HG02763 (cell line): Measurements from ENCODE around the gene HEATR5A.
"Not testable (repeated sequence)": the region's sequence is repeated elsewhere in the genome, so short reads cannot be mapped to it uniquely, and the experiment has no call there.

Experiments used
- ATAC-seq: cut with Tn5 transposase; IDR thresholded peaks from one replicate; pipeline ENCODE4 v1.9.1; 2021; ENCODE audit warnings: mild to moderate bottlenecking, moderate library complexity; ENCODE audit not compliant: unreplicated experiment

Gene HEATR5A

GRCh38 chr14:31336646-31337045 lies 83.7 kb downstream of the HEATR5A start:
- ATAC-seq = no peak

- ATAC-seq = not testable (repeated sequence)
These were observed 89.0 kb downstream of the HEATR5A start for GRCh38 chr14:31331395-31331794.

DNA sequence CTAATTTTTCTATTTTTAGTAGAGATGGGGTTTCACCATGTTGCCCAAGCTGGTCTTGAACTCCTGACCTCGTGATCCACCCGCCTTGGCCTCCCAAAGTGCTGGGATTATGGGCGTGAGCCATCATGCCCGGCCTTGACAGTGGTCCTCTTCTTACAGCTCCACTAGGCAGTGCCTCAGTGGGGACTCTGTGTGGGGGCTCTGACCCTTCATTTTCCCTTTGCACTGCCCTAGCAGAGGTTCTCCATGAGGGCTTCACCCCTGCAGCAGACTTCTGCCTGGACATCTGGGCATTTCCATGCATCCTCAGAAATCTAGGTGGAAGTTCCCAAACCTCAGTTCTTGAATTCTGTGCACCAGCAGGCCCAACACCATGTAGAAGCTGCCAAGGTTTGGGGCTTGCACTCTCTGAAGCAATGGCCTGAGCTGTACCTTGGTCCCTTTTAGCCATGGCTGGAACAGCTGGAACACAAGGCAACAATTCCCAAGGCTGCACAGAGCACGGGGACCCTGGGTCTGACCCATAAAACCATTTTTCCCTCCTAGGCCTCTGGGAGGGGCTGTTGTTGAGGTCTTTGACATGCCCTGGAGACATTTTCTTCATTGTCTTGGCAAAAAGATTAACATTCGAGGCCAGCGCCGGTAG lies 90.4 kb downstream of the HEATR5A start:
- not testable (repeated sequence) for ATAC-seq

GRCh38 chr14:31326111-31326510 lies 94.2 kb downstream of the HEATR5A start:
- no peak for ATAC-seq

DNA sequence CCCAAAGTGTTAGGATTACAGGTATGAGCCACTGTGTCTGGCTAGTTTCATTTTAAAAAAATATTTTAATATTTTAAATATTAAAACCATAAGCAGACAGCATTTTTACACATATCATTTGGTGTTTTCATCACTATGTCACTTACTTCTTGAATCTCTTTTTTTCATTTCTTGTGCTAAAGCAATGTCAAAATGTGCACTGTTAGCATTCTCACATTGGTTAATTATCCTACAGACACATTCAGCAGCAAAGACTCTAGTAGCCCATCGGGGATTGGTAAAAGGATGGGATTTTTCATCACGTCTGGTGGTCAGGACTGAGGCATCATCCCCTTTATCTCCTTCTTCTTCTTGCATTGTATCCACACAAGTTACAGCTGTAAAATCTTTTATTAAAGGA lies 96.9 kb downstream of the HEATR5A start:
- ATAC-seq = no peak

GRCh38 chr14:31320922-31321766 lies 99.2 kb downstream of the HEATR5A start:
- no peak for ATAC-seq

DNA sequence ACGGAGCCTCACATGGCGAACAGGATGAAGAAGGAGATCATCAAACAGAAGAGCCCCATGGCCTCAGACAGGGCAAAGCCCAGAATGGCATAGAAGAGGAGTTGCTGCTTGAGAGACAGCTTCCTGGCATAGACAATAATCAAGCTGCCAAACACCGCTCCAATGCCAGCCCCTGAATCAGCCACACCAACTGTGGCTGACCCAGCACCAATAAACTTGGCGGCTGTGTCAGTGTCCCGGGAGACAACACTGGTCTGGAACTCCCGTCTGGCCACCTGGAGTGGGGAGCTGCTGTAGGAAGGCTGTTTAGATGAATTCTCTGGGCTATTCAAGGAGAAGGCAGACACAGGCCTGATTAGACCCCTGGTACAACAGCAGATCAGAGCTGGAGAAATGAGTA lies 100.1 kb downstream of the HEATR5A start:
- ATAC-seq = no peak

DNA sequence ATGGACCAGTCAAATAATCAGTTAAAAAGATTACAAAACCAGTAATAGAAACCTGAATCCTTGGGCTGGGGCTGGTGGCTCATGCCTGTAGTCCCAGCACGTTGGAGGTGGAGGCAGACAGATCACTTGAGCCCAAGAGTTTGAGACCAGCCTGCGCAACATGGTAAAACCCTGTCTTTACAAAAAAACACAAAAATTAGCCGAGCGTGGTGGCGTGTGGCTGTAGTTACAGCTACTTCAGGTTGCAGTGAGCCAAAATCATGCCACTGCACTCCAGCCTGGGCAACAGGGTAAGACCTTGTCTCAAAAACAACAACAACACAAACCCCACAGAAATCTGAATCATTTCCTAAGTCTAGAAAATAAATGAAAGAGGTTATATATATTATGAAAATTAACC lies 100.6 kb downstream of the HEATR5A start:
- ATAC-seq = no peak

- ATAC-seq = no peak
These were observed 107.4 kb downstream of the HEATR5A start for GRCh38 chr14:31312934-31313333.

DNA sequence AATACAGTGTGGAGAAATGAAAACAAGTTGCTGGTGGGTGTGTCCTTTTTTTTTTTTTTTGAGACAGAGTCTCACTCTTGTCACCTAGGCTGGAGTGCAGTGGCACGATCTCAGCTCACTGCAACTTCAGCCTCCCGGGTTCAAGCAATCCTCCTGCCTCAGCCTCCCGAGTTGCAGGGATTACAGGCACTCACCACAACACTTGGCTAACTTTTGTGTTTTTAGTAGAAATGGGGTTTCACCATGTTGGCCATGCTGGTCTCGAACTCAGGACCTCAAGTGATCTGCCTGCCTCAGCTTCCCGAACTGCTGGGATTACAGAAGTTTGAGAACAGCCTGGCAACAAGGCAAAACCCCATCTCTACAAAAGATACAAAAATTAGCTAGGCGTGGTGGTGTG lies 108.0 kb downstream of the HEATR5A start:
- not testable (repeated sequence) for ATAC-seq

GRCh38 chr14:31307618-31308017 lies 112.7 kb downstream of the HEATR5A start:
- ATAC-seq = no peak

GRCh38 chr14:31307198-31307597 lies 113.2 kb downstream of the HEATR5A start:
- ATAC-seq = no peak

- ATAC-seq = no peak
These were observed 116.7 kb downstream of the HEATR5A start for GRCh38 chr14:31303654-31304053.

GRCh38 chr14:31300883-31301282 lies 119.5 kb downstream of the HEATR5A start:
- ATAC-seq = no peak

DNA sequence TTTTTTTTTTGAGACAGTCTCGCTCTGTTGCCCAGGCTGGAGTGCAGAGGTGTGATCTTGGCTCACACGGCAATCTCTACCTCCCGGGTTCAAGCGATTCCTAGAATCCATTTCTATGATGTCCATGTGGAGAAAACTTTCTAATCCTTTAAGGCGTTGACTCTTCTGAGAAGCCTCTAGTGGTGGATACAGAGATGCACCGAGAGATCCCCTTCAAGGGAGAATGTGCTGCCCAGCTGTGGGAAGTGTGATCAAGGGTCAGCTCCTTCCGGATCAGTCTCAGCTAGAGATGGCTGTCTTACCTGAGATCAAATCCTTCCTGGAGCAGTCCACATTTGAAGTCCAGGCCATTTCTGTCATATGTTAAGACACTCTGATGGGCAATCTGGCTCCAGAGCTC lies 120.1 kb downstream of the HEATR5A start:
- no peak for ATAC-seq

- ATAC-seq = peak; percentile 65
These were observed 122.5 kb downstream of the HEATR5A start for GRCh38 chr14:31297701-31298344.

GRCh38 chr14:31297112-31297511 lies 123.2 kb downstream of the HEATR5A start:
- no peak for ATAC-seq

GRCh38 chr14:31294746-31295405 lies 125.5 kb downstream of the HEATR5A start:
- ATAC-seq = no peak

DNA sequence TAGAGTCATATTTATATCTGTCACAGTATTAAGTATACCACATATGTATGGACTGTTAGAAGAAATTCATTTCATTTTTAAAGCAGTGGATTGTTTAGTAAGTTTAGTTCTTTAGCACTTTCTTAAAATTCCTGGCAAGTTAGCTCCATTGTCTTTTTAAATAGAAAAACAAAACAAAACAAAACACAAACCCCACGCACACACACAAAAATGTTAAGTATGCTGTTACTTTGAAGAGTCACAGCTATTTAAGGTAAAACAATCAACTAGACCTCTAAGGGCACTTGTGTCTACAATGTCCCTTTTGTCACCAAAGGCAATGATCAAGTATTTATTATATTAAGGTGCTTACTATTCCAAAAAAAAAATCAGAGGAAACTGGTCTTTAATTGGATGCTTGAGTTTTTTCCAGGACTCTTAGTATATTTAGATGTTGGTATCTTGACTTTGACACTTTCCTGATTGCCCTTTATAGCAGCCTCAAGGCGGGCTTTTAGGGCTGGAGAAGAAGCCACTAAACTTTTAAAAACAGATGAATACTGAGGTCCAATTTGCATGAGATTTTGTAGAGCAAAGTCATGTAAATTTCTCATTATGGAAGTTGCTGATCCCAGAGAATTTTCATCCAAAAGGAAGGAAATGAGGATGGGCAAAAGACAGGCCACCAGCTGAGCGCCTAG lies 127.3 kb downstream of the HEATR5A start:
- no peak for ATAC-seq

GRCh38 chr14:31291210-31291609 lies 129.1 kb downstream of the HEATR5A start:
- ATAC-seq = no peak
